Duodenal mucosa (tissue), 2 donors: ENCODE data around the gene RASSF5.

Source experiments
- H3K27ac ChIP-seq: one replicate; pipeline ENCODE4 v1.7.0; 2013; ENCODE audit warnings: low read depth, low read length
- H3K27me3 ChIP-seq, 2 donors: one replicate each; pipeline ENCODE4 v1.7.0; 2013; ENCODE audit warnings: low read length in 2 of 2, control low read depth in 1 of 2; ENCODE audit not compliant: insufficient read depth in 2 of 2, control insufficient read depth in 1 of 2
- H3K36me3 ChIP-seq, 2 donors: one replicate each; pipeline ENCODE4 v1.7.0; 2013; ENCODE audit warnings: low read length in 2 of 2, control low read depth in 1 of 2; ENCODE audit not compliant: insufficient read depth in 2 of 2, control insufficient read depth in 1 of 2
- H3K4me1 ChIP-seq, 2 donors: one replicate each; pipeline ENCODE4 v1.7.0; 2013; ENCODE audit warnings: low read length in 2 of 2, control low read depth in 1 of 2; ENCODE audit not compliant: insufficient read depth in 2 of 2, control insufficient read depth in 1 of 2
- H3K4me3 ChIP-seq, 2 donors: one replicate each; pipeline ENCODE4 v1.7.0; 2013; ENCODE audit warnings: low read length in 2 of 2, low read depth in 1 of 2
- H3K9ac ChIP-seq, 2 donors: one replicate each; pipeline ENCODE4 v1.7.0; 2013; ENCODE audit warnings: low read length in 2 of 2, low read depth in 1 of 2
- H3K9me3 ChIP-seq, 2 donors: one replicate each; pipeline ENCODE4 v1.7.0; 2013; ENCODE audit warnings: low read length in 2 of 2, control low read depth in 1 of 2; ENCODE audit not compliant: control insufficient read depth in 1 of 2

The RASSF5 gene

GRCh38 chr1:206540044-206540780 is 32.9 kb downstream of the RASSF5 start:
- Histone ChIP-seq H3K27ac (no peak overlapping the region), H3K9ac (no peak overlapping the region)

GRCh38 chr1:206541236-206541833 is 34.0 kb downstream of the RASSF5 start:
- Histone ChIP-seq H3K9me3 (no peaks in the 10 kb centered on the region), H3K27ac (no peak overlapping the region), H3K4me1 (peaks cover 12 to 13% of the 10 kb centered on the region in 2 donors), H3K4me3 (no peak overlapping the region), H3K9ac (no peak overlapping the region), H3K36me3 (peaks cover 0 to 3% of the 10 kb centered on the region in 2 donors), H3K27me3 (no peaks in the 10 kb centered on the region)

More at GRCh38 chr1:206540044-206540780, 32.9 kb downstream of the RASSF5 start:
- H3K27me3 ChIP-seq: no peaks in the 10 kb centered on the region
- no peak overlapping the region for H3K4me3 ChIP-seq
- peaks cover 0 to 3% of the 10 kb centered on the region in 2 donors for H3K36me3 ChIP-seq
- peaks cover 12 to 13% of the 10 kb centered on the region in 2 donors for H3K4me1 ChIP-seq
- H3K9me3 ChIP-seq: no peaks in the 10 kb centered on the region

GRCh38 chr1:206544562-206545257 is 37.4 kb downstream of the RASSF5 start:
- Histone ChIP-seq H3K4me1 (peaks cover 10% of the 10 kb centered on the region in 2 donors), H3K27ac (no peak overlapping the region), H3K9ac (no peak overlapping the region)

GRCh38 chr1:206545351-206545750 is 38.0 kb downstream of the RASSF5 start:
- no peak overlapping the region for H3K4me3 ChIP-seq
- no peak overlapping the region for H3K27ac ChIP-seq
- peaks cover 3 to 4% of the 10 kb centered on the region in 2 donors for H3K4me1 ChIP-seq
- no peaks in the 10 kb centered on the region for H3K36me3 ChIP-seq
- H3K9ac ChIP-seq: no peak overlapping the region
- no peaks in the 10 kb centered on the region for H3K27me3 ChIP-seq
- H3K9me3 ChIP-seq: no peaks in the 10 kb centered on the region

More at GRCh38 chr1:206544562-206545257, 37.4 kb downstream of the RASSF5 start:
- Histone ChIP-seq H3K9me3 (no peaks in the 10 kb centered on the region), H3K27me3 (no peaks in the 10 kb centered on the region), H3K4me3 (no peak overlapping the region), H3K36me3 (no peaks in the 10 kb centered on the region)

- Histone ChIP-seq H3K27ac (no peak overlapping the region), H3K9ac (no peak overlapping the region), H3K4me3 (no peak overlapping the region), H3K36me3 (no peaks in the 10 kb centered on the region), H3K27me3 (no peaks in the 10 kb centered on the region), H3K4me1 (no peaks in the 10 kb centered on the region), H3K9me3 (no peaks in the 10 kb centered on the region)
Measured at GRCh38 chr1:206547104-206547503, 39.8 kb downstream of the RASSF5 start.

GRCh38 chr1:206550446-206550845 is 43.1 kb downstream of the RASSF5 start:
- Histone ChIP-seq H3K27me3 (no peaks in the 10 kb centered on the region), H3K4me1 (peaks cover 0 to under 1% of the 10 kb centered on the region in 2 donors), H3K9ac (no peak overlapping the region), H3K27ac (no peak overlapping the region), H3K36me3 (no peaks in the 10 kb centered on the region), H3K4me3 (no peak overlapping the region), H3K9me3 (no peaks in the 10 kb centered on the region)

GRCh38 chr1:206551296-206551985 is 44.1 kb downstream of the RASSF5 start:
- H3K9ac ChIP-seq: no peak overlapping the region
- H3K27me3 ChIP-seq: no peaks in the 10 kb centered on the region
- no peak overlapping the region for H3K4me3 ChIP-seq
- H3K27ac ChIP-seq: no peak overlapping the region
- no peaks in the 10 kb centered on the region for H3K36me3 ChIP-seq
- peaks cover 9 to 11% of the 10 kb centered on the region in 2 donors for H3K4me1 ChIP-seq
- H3K9me3 ChIP-seq: no peaks in the 10 kb centered on the region

GRCh38 chr1:206551986-206552326 is 44.6 kb downstream of the RASSF5 start:
- H3K27ac ChIP-seq: no peak overlapping the region
- no peaks in the 10 kb centered on the region for H3K36me3 ChIP-seq
- H3K9me3 ChIP-seq: no peaks in the 10 kb centered on the region
- H3K27me3 ChIP-seq: no peaks in the 10 kb centered on the region
- H3K4me1 ChIP-seq: peaks cover 13 to 15% of the 10 kb centered on the region in 2 donors
- no peak overlapping the region for H3K9ac ChIP-seq
- no peak overlapping the region for H3K4me3 ChIP-seq

- Histone ChIP-seq H3K9me3 (no peaks in the 10 kb centered on the region), H3K9ac (no peak overlapping the region), H3K4me3 (no peak overlapping the region), H3K36me3 (no peaks in the 10 kb centered on the region), H3K27me3 (no peaks in the 10 kb centered on the region), H3K27ac (no peak overlapping the region), H3K4me1 (peaks cover 15 to 19% of the 10 kb centered on the region in 2 donors)
Measured at GRCh38 chr1:206554211-206554610, 46.9 kb downstream of the RASSF5 start.
